Heart left ventricle (tissue), 13 donors: ENCODE results near the gene REPS2.

Source experiments
- CTCF ChIP-seq, 12 donors: fragments of 200-600 bp; sonication (generic) in 4 of 12; IDR thresholded peaks; one replicate each; pipeline versions ENCODE4 v1.5.0 to v1.8.0; 2018 to 2022; ENCODE audit warnings: antibody characterized with exemption in 12 of 12, mild to moderate bottlenecking in 5 of 12
- POLR2A ChIP-seq, 2 donors: fragments of 450-650 bp; IDR thresholded peaks; one replicate each; pipeline ENCODE4 v1.6.1; 2017; ENCODE audit warnings: antibody characterized with exemption in 2 of 2, mild to moderate bottlenecking in 2 of 2, moderate library complexity in 2 of 2
- donor health status: ischemic (EF 13 %, LVEDD 7.1; RV severe dilation, severe dysfunction).
- donor health status: DM: no; HTN: yes; CAD: no.
- donor health status: DM: no; HTN: no; CAD: no.
- donor health status: ischemic (EF 25% LVEDD 6.9; RV normal size, moderate dysfunction).
- donor health status: ischemic (EF 25% LVEDD 5.7; RV mildly dilated, moderate dysfunction).
- donor health status: ischemic (EF 35%, LVEDD 5.7; RV mildly dilated, moderate dysfunction).
- donor health status: nonischemic (EF 11% LVEDD 7.7; RV severe dilation, severe dysfunction).
- donor health status: DM: yes; HTN: yes; CAD: no.
- donor health status: PGD.
- donor health status: ischemic (EF 29% LVEDD 5.4; RV normal size, mild dysfunction).
- donor health status: nonischemic (EF 23%, LVEDD 6.1; RV moderate dilation, normal function).

GRCh38 chrX:16957751-16958150 lies 11.3 kb downstream of the REPS2 start:
- TF ChIP-seq CTCF (IDR thresholded peaks at IDR 0.05): no peak
- no peak for TF ChIP-seq POLR2A (IDR thresholded peaks at IDR 0.05)
